HG02642 (cell line): ENCODE results near the gene AFAP1L2.

Experiments used
- ATAC-seq: cut with Tn5 transposase; IDR thresholded peaks from one replicate; pipeline ENCODE4 v1.9.1; 2021; ENCODE audit warnings: mild to moderate bottlenecking; ENCODE audit not compliant: unreplicated experiment, poor library complexity

The AFAP1L2 gene

GRCh38 chr10:114404171-114405010 is at the start of gene AFAP1L2:
Gene AFAP1L2, minus strand, starts transcription at chr10:114404502. Its CDS starts 47 bp downstream, at chr10:114404455.
- no peak for ATAC-seq

- ATAC-seq = no peak
These were observed 49.3 kb upstream of the AFAP1L2 start for GRCh38 chr10:114453576-114453975.

GRCh38 chr10:114448897-114449296 is 44.6 kb upstream of the AFAP1L2 start:
- no peak for ATAC-seq

- no peak for ATAC-seq
These were observed 41.0 kb upstream of the AFAP1L2 start for GRCh38 chr10:114445332-114445731.

- no peak for ATAC-seq
These were observed 40.5 kb upstream of the AFAP1L2 start for GRCh38 chr10:114444819-114445218.

- no peak for ATAC-seq
These were observed 37.9 kb upstream of the AFAP1L2 start for GRCh38 chr10:114442091-114442630.

GRCh38 chr10:114441107-114441506 is 36.8 kb upstream of the AFAP1L2 start:
- ATAC-seq = no peak

- no peak for ATAC-seq
These were observed 33.4 kb upstream of the AFAP1L2 start for GRCh38 chr10:114437473-114438292.

GRCh38 chr10:114436941-114437340 is 32.6 kb upstream of the AFAP1L2 start:
- ATAC-seq = no peak

- ATAC-seq = no peak
These were observed 28.3 kb upstream of the AFAP1L2 start for GRCh38 chr10:114432566-114433093.

GRCh38 chr10:114431414-114432135 is 27.3 kb upstream of the AFAP1L2 start:
- no peak for ATAC-seq

- ATAC-seq = no peak
These were observed 26.5 kb upstream of the AFAP1L2 start for GRCh38 chr10:114430688-114431413.

GRCh38 chr10:114429581-114430335 is 25.5 kb upstream of the AFAP1L2 start:
- no peak for ATAC-seq

GRCh38 chr10:114427124-114427852 is 23.0 kb upstream of the AFAP1L2 start:
- ATAC-seq = no peak

GRCh38 chr10:114426476-114426875 is 22.2 kb upstream of the AFAP1L2 start:
- no peak for ATAC-seq

GRCh38 chr10:114420811-114421485 is 16.6 kb upstream of the AFAP1L2 start:
- no peak for ATAC-seq

GRCh38 chr10:114418109-114418508 is 13.8 kb upstream of the AFAP1L2 start:
- no peak for ATAC-seq
